Measurements from ENCODE around the gene ST6GALNAC4. TPM values are rescaled to one million over a fixed set of nuclear protein-coding genes. Genes with fewer than 3 reads are reported as not detected.

Gene ST6GALNAC4
- total and polyA plus RNA-seq, 9 of the 15 experiments (the other 6 are each of a cell fraction or from before 2014, with no cell fraction given) = 2.6 to 43.1 (median 15.4) TPM

DNA sequence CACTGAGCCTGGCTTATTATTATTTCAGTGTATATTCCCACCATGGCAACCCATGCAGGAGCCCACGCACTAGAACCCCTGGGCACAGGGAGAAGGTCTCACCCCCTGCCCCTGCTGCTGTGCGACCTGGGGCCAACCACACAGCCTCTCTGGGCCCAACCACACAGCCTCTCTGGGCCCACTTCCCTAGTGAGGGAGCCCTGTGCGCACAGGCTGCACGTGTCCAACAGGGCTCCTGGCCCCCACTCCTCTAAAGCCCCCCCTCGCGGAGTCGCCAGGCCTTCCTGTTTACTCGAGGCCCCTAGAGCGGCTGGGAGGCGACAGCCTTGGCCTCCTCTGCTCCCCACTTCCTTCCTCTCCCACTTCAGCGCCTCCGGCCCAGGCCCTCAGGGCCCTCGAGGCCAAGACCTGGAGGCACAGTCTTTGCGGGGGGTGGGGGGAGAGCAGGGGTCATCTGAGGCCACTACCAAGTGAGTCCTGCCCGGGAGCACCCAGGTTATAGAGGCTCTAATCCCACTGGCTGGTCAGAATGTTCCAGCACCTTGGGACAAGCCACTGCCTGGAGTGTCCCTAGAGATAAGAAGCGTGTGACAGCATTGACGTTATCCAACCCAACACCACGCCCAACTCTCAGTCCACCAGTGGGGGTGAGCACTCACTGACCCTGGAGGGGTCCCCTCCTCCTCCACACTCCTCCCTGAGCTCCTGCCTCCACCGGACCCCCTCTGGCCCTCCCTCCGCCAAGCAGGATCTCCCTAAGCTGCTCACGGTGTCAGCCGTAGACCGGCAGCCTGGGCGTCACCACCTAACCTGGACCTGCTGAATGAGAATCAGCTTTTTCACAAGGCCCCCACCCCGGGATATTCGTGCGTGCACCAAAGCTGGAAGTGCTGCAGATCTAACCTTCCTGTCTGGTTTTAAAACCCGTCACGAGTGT lies 54.5 kb downstream of the ST6GALNAC4 start (continued):
- TF ChIP-seq, protein P1, sequence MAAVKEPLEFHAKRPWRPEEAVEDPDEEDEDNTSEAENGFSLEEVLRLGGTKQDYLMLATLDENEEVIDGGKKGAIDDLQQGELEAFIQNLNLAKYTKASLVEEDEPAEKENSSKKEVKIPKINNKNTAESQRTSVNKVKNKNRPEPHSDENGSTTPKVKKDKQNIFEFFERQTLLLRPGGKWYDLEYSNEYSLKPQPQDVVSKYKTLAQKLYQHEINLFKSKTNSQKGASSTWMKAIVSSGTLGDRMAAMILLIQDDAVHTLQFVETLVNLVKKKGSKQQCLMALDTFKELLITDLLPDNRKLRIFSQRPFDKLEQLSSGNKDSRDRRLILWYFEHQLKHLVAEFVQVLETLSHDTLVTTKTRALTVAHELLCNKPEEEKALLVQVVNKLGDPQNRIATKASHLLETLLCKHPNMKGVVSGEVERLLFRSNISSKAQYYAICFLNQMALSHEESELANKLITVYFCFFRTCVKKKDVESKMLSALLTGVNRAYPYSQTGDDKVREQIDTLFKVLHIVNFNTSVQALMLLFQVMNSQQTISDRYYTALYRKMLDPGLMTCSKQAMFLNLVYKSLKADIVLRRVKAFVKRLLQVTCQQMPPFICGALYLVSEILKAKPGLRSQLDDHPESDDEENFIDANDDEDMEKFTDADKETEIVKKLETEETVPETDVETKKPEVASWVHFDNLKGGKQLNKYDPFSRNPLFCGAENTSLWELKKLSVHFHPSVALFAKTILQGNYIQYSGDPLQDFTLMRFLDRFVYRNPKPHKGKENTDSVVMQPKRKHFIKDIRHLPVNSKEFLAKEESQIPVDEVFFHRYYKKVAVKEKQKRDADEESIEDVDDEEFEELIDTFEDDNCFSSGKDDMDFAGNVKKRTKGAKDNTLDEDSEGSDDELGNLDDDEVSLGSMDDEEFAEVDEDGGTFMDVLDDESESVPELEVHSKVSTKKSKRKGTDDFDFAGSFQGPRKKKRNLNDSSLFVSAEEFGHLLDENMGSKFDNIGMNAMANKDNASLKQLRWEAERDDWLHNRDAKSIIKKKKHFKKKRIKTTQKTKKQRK (IDR thresholded peaks at IDR 0.05; ENCODE audit: borderline replicate concordance, low read depth, low read length) = no peak
- TF ChIP-seq MYC (IDR thresholded peaks at IDR 0.05; ENCODE audit: low read depth, low read length) (peak; percentile 97), MYC (CRISPR knock-in tag; IDR thresholded peaks at IDR 0.05; ENCODE audit: borderline replicate concordance, low read depth) (peak; percentile 75; the same call in 1 of the 2 replicates), ZFP30 (CRISPR knock-in tag; IDR thresholded peaks at IDR 0.05; ENCODE audit: borderline replicate concordance) (no peak), CBX1 (IDR thresholded peaks at IDR 0.05; ENCODE audit: low read depth) (peak; percentile 94), TEAD1 (CRISPR knock-in tag; IDR thresholded peaks at IDR 0.05) (peak; percentile 44 to 56; a peak in 2 of 4 replicates), DIDO1 (tag; IDR thresholded peaks at IDR 0.05; ENCODE audit: low read depth) (no peak), ZNF124 (CRISPR knock-in tag; IDR thresholded peaks at IDR 0.05) (no peak), MIER1 (IDR thresholded peaks at IDR 0.05; ENCODE audit: low read depth) (no peak), ZNF197 (CRISPR knock-in tag; IDR thresholded peaks at IDR 0.05; ENCODE audit: low read depth) (no peak), ZNF445 (CRISPR knock-in tag; IDR thresholded peaks at IDR 0.05; ENCODE audit: low read depth) (no peak), KDM5B (IDR thresholded peaks at IDR 0.05; ENCODE audit: insufficient replicate concordance, low read depth, low read length) (peak; percentile 40), ZFPM2 (CRISPR knock-in tag; IDR thresholded peaks at IDR 0.05) (no peak), TARDBP (IDR thresholded peaks at IDR 0.05) (peak; percentile 90), ZNF76 (CRISPR knock-in tag; IDR thresholded peaks at IDR 0.05; ENCODE audit: borderline replicate concordance) (no peak), ZNF174 (CRISPR knock-in tag; IDR thresholded peaks at IDR 0.05) (no peak), MECOM (CRISPR knock-in tag; IDR thresholded peaks at IDR 0.05) (peak; percentile 11)
- TF ChIP-seq, protein P2, sequence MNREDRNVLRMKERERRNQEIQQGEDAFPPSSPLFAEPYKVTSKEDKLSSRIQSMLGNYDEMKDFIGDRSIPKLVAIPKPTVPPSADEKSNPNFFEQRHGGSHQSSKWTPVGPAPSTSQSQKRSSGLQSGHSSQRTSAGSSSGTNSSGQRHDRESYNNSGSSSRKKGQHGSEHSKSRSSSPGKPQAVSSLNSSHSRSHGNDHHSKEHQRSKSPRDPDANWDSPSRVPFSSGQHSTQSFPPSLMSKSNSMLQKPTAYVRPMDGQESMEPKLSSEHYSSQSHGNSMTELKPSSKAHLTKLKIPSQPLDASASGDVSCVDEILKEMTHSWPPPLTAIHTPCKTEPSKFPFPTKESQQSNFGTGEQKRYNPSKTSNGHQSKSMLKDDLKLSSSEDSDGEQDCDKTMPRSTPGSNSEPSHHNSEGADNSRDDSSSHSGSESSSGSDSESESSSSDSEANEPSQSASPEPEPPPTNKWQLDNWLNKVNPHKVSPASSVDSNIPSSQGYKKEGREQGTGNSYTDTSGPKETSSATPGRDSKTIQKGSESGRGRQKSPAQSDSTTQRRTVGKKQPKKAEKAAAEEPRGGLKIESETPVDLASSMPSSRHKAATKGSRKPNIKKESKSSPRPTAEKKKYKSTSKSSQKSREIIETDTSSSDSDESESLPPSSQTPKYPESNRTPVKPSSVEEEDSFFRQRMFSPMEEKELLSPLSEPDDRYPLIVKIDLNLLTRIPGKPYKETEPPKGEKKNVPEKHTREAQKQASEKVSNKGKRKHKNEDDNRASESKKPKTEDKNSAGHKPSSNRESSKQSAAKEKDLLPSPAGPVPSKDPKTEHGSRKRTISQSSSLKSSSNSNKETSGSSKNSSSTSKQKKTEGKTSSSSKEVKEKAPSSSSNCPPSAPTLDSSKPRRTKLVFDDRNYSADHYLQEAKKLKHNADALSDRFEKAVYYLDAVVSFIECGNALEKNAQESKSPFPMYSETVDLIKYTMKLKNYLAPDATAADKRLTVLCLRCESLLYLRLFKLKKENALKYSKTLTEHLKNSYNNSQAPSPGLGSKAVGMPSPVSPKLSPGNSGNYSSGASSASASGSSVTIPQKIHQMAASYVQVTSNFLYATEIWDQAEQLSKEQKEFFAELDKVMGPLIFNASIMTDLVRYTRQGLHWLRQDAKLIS (CRISPR knock-in tag; IDR thresholded peaks at IDR 0.05) = peak; percentile 77; the same call in 1 of the 2 replicates
- TF ChIP-seq, protein P3, sequence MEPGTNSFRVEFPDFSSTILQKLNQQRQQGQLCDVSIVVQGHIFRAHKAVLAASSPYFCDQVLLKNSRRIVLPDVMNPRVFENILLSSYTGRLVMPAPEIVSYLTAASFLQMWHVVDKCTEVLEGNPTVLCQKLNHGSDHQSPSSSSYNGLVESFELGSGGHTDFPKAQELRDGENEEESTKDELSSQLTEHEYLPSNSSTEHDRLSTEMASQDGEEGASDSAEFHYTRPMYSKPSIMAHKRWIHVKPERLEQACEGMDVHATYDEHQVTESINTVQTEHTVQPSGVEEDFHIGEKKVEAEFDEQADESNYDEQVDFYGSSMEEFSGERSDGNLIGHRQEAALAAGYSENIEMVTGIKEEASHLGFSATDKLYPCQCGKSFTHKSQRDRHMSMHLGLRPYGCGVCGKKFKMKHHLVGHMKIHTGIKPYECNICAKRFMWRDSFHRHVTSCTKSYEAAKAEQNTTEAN (CRISPR knock-in tag; IDR thresholded peaks at IDR 0.05) = no peak
